HG03060 (cell line): Measurements from ENCODE around the gene ZC3H10.
"Not testable (repeated sequence)": the region's sequence is repeated elsewhere in the genome, so short reads cannot be mapped to it uniquely, and the experiment has no call there.

Experiments
- ATAC-seq: cut with Tn5 transposase; IDR thresholded peaks from one replicate; pipeline ENCODE4 v1.9.1; 2021; ENCODE audit warnings: low read depth, moderate number of reproducible peaks; ENCODE audit not compliant: unreplicated experiment

The ZC3H10 gene

DNA sequence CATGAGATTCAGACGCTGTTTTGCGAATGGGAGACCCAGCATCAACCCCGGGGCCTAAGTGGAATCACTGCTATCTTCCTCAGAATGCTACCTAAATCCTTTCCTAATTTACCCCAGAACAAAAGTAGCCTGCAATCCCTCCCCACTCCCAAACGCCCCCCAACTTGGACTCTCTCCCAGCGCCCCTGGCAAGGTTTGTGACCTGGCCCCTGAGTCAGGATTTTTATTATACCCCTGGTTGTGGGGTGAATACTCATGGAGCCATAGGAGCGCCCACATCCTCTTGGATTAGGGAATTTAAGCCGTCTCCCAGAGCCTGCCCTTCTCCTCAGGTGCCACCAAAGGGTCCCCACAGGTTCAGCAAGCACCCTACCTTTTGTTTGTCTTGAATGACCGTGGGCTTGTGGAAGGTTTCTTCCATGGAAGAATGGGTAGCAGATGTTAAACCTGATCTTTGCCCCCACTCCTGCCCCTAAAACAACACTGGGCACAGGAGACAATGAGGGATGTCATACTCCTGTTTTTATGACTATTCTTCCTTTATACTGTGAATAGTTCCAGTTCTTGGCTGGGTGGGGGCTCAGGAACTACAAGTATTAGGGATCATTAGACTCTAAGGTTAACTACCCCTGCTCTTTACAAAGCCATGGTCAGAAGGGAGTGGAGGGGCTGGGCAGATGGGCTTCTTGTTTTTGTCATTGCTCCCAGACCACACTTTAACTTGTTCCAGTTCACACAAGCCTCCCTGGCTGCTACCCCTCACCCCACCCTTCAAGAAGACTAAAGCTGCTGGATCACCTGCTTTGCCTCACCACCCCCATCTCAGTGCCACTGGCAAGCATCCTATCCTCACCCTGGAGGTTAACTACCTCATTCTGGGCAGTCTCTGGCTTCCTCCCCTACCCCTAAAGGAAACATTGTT, 35.0 kb downstream of the ZC3H10 start:
- ATAC-seq: no peak

DNA sequence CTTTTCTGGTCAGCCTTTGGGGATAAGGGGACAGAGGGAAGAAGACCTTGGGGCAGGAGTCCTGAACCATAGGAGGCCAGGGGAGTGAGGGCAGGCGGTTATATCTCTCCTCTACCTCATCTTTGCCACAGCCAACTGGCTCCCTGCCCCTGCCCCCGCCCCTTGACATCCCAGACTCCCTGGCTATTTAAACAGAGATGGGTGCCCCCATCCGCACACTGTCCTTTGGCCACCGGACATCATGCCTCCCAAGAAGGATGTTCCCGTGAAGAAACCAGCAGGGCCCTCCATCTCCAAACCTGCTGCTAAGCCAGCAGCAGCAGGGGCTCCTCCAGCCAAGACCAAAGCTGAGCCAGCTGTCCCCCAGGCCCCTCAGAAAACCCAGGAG, 35.6 kb downstream of the ZC3H10 start:
- ATAC-seq: no peak

- ATAC-seq: no peak
Measured at GRCh38 chr12:56154246-56154771, 36.2 kb downstream of the ZC3H10 start.

- no peak for ATAC-seq
Measured at GRCh38 chr12:56154818-56155217, 36.8 kb downstream of the ZC3H10 start.

- no peak for ATAC-seq
Measured at GRCh38 chr12:56155256-56155845, 37.3 kb downstream of the ZC3H10 start.

DNA sequence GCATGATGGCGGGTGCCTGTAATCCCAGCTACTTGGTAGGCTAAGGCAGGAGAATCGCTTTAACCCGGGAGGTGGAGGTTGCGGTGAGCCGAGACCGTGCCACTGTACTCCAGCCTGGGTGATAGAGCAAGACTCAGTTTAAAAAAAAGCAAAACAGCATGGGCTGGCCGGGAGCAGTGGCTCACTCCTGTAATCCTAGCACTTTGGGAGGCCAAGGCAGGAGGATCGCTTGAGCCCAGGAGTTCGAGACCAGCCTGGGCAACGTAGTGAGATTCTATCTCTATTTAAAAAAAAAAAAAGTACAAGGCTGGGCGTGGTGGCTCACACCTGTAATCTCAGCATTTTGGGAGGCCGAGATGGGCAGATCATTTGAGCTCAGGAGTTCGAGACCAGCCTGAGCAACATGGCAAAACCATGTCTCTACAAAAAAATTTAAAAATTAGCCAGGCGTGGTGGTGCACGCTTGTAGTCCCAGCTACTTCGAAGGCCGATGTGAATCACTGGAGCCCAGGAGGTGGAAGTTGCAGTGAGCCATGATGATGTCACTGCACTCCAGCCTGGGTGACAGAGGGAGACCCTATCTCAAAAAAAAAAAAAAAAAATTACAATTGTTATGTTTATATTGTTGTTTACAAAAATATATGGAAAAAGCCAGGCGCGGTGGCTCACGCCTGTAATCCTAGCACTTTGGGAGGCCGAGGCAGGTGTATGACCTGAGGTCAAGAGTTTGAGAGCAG, 38.6 kb downstream of the ZC3H10 start:
- not testable (repeated sequence) for ATAC-seq

GRCh38 chr12:56157201-56158028, 39.3 kb downstream of the ZC3H10 start:
- ATAC-seq: peak; percentile 20

DNA sequence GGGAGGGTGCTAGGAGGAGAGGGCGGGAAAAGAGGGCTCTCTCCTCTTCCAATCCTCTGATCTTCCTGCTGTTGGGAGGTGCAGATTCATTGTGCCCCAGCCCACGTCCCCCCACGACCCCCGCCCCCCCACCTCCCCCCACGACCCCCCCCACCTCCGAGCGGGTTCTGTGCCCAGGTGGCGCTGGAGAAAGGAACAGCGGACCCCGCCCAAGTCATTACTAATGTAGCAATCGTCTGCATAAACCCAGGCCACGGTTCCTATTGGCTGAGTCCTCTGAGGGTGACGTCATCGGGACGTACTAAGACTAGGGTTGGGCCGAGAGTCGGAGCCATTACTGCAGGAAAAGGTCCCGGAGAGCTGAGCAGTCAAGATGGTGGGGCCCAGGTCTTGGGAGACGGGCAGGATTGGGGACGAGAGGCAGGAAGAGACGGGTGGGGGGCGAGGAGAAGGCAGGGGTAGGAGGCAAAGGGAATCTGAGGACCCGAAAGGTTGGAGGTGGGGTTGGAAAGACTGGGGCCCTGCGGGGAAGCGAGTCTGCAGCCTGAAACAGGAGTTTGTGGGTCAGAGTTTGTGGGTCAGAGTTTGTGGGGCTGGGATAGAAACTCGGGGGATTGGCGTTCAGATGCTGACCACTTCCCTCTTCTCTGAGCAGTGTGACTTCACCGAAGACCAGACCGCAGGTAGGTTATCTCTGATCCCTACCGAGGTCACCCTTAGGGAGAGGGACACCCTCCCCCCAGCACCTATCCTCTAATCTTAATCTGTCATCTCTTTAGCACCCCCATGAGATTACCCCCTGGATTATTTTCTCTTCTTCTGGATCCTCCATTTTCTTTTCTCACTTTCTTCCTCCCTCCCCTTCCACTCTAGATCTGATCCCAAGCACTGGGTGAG, 40.2 kb downstream of the ZC3H10 start, which contains the start of gene MYL6:
TSS of gene MYL6 (plus strand) at position 331 of the 897 bp plus-strand sequence. CDS start at position 374, 43 bp downstream.
- ATAC-seq: peak; percentile 86

GRCh38 chr12:56158926-56159461, 40.9 kb downstream of the ZC3H10 start:
- ATAC-seq: no peak

DNA sequence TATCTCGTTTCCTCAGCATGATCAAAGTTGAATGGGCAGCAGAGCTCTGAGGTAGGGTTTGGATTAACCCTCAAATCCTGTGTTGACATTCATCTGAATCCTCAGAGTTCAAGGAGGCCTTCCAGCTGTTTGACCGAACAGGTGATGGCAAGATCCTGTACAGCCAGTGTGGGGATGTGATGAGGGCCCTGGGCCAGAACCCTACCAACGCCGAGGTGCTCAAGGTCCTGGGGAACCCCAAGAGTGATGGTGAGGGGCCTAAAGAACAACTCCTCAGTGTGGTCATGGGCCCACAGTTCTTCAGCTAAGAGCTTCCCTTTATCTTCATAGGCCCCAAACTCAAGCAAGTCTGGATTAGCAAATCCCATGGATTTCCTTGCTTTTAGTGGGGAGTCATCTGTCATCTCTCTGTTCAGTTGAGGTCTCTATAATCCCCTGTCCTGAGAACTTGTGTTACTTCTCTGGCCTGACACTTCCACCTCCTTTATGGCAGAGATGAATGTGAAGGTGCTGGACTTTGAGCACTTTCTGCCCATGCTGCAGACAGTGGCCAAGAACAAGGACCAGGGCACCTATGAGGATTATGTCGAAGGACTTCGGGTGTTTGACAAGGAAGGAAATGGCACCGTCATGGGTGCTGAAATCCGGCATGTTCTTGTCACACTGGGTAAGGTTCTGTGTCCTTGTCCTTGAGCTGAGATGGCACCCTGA, 41.6 kb downstream of the ZC3H10 start:
- no peak for ATAC-seq

GRCh38 chr12:56160193-56160763, 42.2 kb downstream of the ZC3H10 start:
- ATAC-seq: no peak

GRCh38 chr12:56160894-56161689, 43.0 kb downstream of the ZC3H10 start:
- no peak for ATAC-seq

- no peak for ATAC-seq
Measured at GRCh38 chr12:56161690-56162351, 43.8 kb downstream of the ZC3H10 start.

DNA sequence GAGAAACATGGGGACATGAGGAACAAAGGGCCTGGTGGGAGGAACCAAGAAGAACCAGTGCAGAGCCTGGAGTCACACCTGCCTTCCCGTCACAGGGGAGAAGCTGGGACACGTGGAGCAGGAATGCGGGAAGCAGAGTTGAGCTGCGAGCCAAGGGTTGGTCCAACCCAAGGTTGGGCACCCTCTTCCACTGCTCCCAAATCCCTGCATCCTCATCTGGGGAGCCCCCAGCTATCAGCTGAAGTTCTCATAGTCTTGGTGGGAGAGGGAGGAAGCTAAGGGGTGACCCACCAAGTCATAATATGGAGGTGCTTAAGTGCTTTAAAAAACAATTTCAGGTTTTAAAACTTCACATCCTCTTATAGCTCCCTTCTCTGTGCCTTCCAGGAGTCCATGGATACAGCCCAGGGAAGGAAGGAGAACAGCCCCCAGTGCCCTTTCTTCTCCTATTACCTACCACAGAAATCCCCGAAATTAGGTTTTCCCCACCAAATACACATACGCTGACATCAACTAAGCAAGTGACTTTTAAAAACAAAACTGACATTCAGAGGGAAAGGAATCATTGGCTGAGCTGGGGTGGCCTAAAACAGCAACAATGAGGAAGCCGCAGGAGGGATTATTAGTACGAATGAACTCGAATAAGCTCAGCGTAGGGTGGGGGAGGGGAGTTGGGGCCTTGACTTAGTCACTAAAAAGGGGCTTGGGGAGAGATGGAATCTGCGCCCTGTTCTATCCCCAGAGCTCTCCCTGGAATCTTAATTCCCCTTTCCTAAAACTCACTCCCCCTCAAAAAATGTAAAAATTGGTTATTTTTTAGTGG, 44.6 kb downstream of the ZC3H10 start:
- no peak for ATAC-seq

DNA sequence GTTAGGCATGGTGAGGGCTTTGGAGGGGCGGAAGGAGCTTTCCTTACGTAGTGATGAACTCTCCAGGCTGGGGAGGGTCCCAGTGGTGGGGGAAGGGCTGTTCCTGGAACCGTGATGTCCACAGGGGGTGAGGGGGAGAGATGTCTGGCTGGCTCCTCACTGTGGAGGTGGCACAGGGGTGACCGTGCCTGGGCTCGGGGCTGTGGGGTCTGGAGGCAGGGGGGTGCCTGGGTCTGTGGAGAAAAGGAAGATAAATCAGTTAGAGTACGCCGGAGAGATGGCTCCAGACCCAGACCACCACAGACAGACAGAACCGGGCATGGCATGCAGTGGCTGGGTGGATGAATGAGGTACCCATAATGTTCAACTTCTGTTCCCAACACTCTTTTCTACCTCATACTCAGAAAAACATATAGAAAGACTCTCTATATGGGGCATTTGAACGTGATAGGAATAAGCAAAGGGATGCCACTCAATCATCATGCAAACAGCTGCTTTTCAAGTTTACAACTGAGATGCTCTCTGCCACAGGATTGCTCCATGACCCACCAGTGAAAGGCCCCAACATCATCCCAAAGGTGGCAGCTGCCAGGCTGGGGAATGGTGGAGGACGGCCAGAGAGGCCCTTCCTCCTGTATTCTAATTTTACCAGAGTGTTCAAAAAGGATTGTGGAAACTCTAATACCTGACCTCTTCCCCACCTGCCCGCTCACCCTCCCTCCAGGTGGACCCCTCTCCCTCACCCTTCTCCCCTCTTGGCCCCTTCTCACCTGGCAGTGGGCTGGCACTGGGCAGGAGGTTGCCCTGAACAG, 45.7 kb downstream of the ZC3H10 start:
- ATAC-seq: no peak
